GM19324 (cell line): ENCODE data around the gene TRIO.
A peak's percentile ranks its signal among the peaks of the same experiment; 100 is the strongest.

ENCODE experiments used
- ATAC-seq: cut with Tn5 transposase; IDR thresholded peaks from one replicate; pipeline ENCODE4 v1.9.1; 2021; ENCODE audit warnings: mild to moderate bottlenecking, moderate library complexity; ENCODE audit not compliant: unreplicated experiment, low FRiP score

The TRIO gene

DNA sequence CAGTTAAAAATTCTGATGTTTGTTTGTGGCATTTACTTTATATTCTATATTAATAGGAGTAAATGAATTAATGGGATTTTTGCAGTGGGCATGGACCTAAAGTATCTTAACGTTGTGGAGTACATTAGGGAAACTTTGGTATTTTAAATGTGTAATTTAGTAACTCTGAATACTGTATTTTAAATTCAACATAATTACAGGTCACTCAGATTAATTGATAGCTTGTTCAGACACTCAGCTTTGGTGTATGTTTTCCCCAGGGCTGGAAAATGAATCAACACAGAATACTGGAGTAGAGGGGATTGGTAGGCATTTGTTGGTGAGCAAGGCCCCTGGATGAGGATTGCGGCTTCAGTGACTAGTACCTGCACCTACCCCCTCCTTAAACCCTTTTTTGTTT is 117.5 kb downstream of the TRIO start:
- no peak for ATAC-seq

DNA sequence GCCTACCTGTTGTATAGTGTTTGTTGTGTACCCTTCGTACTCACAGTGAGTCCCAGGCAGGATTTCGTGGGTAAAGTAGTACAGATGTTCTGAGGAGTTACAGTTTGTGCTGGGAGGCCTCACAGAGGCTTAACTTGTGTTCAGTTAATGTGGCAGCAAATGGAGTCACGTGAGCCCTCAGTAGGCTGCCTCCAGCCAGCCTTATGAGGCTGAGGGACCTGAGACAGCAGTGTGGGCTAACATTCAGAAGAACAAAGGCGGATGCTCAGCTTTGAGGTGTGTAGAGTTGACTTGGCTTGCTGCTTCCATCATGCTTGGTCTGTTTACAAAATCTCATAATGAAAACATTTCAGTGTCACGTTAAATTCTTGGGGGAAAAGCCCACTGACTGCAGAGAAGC is 118.1 kb downstream of the TRIO start:
- no peak for ATAC-seq

DNA sequence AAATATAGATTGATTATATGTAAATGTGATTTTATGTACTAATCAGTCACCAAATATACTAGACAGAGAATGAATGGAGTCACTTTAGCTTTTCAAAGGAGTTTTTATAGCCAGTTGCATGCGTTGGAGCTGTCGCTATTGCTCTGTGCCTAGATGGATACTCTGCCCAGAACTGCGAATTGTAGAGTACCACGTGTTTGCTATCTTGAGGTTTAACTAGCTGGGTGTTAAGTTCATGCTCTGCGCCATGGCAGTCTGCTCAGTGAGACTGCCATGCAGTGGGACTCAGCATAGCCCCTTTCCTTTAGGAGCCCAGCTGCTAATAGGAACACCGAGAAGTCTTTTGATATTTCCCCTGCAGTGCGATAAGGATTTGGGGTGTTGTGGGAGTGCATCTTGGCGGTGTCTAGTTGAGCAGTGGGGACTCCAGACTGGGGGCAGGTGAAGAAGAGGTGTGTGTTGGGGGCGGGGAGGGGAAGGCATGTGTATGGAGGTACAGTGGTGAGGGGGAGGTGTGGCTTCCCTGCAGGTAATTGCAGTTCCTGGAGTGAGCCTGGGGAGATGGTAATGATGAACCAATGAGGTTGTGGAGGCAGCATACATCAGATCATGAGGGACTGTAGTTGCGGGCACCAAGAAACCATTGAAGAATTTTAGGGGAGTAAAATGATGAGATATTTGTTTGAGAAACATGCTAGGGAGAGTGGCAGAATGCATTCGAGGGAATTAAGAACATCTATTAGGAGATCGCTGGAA is 118.9 kb downstream of the TRIO start:
- no peak for ATAC-seq

DNA sequence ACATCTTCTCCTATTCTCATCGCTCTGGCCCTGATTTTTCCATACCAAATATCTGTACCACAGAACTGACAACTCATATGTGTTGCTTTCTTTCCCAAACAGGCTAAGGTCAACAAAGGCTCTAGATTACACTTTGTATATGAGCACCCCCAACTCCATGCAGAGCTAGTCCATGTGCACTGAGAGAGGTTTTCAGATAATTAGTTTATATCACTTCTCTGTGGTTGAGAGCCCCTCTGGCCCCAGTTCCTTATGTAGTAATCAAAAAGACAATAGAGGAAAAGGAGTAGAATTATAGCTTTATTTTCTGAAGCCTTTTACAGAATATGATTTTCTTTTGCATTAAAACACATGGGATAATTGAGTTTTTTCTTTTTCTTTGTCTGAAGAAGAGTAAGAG is 120.0 kb downstream of the TRIO start:
- ATAC-seq = no peak

DNA sequence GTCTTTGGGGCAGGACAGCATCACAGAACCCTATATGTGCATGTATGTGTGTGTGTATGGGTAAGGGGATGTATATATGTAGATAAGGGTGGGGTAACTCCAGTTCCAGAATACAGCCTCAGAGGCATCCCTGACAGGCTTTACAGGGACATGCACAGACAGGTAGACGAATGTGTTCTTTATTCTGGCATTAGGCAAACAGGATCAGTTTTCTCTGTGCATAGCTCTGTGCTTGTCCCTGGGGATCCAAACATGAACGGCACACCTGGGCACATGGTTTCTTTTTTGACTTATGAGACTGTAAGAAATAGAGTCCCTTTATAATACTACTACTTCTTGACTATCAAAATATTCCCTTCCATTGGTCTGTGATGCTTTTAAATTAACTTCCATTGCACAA is 120.6 kb downstream of the TRIO start:
- no peak for ATAC-seq

DNA sequence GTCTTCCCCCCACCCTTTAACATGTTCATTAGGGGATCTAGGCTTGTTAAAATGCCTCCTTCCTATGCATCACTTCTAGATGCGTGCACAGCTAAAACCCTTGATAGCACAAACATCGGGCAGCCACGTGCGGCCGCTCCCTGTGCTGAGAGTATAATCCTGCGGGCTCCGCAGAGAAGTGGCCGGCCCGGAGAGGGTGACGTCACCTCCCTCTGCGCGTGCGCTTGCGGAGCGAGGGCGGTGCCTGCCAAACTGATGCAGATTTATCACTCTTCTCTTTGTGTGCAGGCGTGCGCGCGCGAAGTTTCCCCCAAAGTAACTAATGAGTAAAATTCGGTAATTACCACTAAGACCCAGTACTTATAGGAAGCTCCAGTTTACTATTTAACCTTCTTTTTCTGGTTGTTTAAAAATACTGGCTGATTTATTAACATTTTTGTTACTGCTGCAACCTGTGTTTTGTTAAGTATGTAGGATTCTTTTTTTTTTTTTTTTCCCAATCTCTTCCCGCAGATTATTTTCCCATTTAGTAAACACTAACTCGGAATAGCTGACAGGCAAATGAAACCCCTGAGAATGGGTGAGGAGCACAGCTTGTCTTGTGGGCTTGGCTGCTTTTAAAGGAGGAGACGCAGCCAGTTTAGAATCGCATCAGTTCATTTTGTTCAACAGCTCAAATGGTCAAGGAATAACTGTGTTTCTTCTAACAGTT is 121.6 kb downstream of the TRIO start:
- peak; percentile 80 for ATAC-seq

DNA sequence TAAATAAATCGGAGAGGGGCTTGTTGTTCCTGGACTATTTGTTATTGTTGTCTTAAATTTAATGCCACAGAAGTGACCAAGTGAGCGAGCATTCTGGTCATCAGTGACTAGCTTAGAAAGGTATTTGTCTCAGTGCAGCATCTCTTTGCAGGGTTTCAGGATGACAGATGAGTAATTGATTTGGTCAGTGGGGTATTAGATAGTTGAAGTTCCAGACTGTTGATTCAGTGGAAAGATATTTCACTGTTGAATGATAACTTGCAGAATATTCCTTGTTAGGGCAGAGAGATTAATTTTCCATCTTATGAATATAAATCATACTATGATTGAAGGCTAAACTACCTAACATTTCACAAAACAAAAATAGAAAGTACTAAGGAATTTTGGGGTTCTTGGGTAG is 122.4 kb downstream of the TRIO start:
- ATAC-seq = no peak

DNA sequence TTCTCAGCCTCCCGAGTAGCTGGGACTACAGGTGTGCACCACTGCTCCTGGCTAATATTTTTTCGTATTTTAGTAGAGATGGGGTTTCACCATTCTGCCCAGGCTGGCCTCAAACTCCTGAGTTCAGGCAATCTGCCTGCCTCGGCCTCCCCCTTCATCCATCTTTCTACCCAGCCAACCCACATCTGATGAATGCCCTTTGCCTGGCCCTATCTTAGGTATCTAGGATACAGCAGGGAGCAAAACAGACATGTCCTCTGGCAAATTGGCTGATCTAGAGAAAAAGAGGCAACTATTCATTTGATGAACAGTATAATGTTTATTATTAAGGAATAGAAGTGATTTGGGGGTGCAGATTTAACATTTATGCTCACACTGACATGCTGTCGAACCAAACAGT is 123.0 kb downstream of the TRIO start:
- no peak for ATAC-seq

DNA sequence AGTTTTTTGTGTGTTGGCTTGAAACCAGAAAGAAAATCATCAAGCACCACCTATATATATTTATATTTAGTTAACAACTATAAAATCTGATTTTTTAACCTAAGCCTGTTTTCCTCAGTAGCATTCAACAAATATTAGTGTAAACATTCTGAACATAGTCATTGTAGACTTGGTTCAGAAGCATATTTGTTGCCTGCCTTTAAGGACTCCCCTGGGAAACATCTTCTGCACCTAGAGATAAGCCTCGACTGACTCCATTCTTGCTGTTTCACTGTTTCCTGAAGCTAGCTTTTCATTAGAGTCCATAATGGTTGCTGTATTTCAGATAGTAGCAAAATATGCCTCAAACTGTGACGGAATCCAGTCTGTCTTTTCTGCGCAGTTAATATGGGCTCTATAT is 123.5 kb downstream of the TRIO start:
- no peak for ATAC-seq

DNA sequence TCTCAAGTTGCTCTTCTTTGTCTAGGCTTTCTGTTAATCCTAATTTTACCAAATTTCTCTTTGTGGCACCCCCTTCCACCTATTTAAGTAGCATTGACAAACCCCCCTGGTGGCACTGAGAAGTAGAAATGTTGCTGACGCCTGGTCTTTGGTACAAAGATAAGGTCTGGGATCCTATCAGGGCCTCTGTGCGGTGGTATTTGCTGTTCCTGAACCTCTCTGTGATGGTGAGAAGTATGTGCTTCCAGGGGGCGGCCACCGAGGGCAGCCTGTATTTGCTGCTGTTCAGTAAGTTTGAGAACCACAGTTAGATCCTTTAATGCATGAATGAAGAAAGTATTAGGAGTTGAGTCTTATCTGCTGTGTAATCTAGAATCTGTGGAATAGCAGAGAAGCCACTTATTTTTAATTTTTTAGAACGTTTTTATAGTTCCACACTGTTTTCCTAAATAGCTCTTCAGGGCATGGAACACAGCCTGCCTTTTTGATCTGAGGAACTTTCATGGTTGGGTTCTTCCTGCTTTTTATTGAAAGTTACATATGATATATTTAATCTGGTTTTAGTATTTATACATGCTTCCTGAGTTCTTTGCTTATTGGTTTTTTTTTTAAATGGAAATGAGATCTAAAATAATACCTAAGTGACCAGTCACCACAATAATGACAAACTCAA is 124.2 kb downstream of the TRIO start:
- no peak for ATAC-seq

DNA sequence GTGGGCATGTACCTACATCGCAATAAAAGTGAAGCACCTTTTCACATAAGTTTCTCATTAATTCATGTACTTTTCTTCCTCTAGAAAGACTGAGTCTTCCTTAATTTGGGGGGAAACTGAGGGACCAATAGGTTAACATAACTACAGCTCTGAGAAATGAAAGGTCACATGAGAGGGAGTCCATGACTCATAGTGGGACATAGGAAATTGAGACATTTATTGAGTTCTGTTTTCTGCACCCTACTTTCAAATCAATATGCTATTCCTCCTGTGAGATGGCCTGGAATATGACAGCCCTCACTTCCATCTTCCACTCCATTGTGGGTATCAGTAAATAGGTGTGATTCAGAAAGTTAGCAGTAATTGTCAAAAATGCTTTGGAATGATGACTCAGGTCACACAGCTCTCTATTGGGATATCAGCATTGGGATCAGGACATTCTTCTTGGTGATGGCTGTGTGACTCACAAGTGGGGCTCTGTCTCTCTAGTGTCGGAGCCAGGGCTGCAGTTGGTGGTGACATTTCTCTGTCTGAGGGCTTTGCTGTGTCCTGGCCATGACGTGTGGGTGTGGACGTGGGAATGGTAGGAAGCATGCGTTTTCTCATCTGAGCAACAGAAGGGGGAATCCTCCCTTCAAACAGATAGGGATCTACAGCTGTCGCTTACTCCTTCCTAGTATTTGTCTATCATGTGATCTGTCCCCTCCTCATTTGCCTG is 125.0 kb downstream of the TRIO start:
- no peak for ATAC-seq

DNA sequence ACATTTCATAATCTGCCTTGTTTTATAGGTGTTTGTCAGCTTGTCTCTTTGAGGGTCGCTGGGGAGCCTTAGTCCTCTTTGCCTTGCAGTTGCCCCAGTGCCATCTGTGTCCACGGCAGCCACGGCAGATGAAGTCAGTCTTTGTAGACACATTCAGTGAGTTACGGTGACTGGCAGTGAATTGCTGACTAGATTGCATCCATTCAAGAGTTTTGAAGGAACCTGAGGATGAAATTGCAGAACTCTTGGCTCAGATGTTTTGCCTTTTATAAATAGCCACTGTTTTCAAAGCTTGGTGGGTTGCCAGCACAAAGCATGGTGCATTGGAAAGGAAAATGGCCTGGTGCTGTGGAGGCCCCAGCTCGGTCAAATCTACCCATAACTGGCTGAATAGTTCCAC is 125.6 kb downstream of the TRIO start:
- ATAC-seq = no peak

DNA sequence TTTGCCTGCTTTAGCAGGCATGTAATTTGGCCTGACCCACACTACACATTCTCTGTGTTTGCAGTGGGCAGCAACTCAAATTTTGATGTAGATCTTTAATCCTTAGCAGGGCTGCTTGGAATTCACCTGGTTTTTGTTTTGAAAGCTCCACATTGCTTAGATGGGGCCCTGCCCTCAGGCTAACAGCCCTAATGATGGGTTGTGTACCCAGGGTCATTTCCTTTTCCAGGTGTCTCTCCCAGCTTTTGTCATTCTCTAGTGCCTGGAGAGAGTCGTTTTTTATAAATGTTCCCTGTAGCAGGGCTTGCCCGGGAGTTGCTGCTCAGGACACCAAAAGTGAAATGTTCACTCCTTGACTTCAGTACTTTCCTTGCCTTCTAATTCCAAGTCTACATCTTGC is 126.3 kb downstream of the TRIO start:
- no peak for ATAC-seq

DNA sequence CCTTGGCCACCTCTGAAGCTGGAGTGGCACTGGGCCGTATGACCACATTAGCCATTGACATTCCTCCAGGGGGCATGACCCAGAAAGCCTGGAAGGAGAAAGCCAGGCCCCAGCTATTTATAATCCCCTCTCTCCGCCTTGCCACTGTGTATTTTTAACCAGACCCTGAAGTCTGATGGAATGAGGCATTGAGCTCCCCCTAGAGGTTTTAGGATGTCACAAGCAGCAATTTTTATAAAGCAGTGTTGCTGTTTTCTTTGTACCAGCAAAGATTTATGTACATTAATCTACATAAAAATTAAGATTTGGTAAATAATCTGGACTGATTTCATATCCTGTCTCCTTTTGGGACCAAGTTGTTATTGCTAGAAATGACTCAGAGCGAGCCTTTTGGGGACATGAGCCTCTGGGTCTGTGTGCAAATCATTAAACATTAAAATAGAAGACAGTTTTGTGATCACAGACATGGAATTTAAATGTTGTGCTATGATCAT is 127.1 kb downstream of the TRIO start:
- no peak for ATAC-seq

DNA sequence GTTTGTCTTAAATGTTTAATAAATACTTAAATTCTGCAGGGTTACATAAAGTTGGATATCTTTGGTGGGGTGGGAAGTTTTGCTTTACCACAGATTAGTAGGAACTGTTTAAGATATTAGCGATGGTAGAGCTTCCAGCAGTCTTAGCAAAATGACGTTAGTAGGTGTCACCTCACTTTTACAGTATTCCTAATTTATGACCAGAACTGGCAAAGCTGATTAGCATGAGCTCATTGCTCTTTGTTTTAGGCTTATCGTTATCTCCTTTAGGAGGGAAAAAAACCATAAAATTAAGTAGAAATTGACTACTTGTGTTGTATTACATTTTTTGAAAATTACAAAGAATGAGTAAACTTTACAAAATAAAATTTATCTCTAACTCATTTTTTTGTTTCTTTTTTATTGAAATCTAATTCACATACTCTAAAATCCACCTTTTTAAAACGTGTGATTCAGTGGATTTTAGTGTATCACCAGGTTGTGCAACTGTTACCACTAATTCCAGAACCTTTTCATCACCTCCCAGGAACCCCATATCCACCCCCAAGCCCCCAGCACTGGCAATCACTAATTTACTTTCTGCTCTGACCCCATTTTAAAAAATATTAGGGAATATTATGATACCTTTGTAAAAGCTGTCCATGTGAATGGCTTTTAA is 129.5 kb downstream of the TRIO start:
- ATAC-seq = no peak

DNA sequence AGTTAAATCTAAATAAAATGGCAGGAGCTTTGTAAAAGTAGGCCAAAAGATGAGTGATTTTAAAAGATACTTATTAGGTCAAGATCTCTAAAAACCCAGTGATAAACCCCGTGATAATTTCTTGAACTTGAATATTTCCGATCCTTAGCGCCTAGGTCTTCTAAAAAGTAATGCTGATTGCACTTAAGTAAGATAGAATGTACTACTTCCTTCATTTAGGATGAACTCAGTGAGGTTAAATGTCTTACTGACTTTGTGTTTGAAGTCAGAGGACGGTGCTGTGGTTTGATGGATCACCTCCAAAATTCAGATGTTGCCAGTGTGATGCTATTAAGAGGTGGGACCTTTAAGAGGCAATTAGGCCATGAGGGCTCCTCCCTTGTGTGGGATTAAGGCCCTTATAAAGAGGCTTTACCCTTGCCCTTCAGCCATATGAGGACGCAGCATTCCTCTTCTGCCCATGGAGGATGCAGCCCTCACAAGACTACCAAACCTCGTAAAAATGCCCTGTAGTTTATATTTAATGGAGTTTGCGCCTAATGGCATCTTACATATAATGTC is 130.1 kb downstream of the TRIO start:
- ATAC-seq = no peak

DNA sequence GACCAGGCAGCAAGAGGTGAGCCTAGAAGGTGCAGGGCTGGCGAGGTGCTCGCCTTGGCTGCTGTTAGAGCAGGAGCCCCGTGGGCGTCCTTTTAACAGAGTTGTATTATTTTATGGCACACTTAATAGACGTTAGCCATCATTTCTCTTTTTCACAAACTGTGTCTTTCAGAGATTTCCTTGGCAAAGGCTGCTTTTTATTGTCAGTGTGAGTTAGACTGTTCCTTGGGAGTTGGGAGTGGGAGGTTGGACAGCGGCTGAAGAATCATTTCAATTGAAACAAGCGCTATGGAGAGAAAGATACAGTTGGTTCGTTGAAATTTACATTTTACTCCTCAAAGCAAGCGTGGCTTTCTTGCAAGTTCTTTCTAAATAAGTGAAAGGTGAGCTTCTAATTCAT is 133.2 kb downstream of the TRIO start:
- no peak for ATAC-seq

DNA sequence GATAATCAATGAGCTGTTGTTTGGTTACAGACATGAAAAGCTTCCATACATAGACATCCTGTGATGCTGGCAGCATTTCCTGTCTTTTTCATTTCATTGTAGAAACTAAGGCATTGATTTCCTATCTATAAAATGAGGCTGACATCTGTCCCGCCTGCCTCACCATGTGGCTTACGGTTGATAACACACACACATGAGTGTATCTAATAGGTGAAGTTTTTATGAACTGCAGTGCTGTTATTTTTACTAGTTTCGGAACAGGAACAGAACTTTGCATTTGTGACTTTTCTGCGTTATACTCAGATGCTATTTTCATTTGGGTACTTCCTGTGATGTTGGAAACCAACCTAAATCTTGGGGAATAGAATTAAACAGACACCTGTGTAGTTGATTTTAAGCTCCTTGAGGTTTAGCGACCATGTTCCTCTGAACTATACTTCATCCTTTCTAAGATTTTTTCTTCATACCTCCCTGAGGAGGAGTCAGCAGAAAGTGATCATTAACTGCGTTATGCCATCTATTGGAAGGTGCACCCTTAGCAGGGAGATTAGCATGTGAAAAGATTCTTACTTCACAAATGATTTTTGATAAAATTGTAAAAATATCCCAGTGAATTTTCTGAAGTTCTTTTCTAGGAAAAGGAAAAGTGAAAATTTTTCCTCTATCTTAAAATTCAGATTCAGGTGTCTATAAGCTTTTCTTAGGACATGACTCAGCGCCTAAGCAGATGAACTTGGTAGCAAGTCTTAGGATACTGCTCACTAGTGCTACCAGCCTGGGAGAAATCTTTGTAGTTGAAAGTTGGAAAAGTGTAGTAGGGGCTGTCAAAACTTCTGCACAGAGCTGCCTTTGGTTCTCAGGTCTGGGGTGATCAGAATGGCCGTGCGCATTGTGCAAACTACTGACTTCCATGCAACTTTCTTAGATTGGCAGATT is 134.5 kb downstream of the TRIO start:
- peak; percentile 62 for ATAC-seq

DNA sequence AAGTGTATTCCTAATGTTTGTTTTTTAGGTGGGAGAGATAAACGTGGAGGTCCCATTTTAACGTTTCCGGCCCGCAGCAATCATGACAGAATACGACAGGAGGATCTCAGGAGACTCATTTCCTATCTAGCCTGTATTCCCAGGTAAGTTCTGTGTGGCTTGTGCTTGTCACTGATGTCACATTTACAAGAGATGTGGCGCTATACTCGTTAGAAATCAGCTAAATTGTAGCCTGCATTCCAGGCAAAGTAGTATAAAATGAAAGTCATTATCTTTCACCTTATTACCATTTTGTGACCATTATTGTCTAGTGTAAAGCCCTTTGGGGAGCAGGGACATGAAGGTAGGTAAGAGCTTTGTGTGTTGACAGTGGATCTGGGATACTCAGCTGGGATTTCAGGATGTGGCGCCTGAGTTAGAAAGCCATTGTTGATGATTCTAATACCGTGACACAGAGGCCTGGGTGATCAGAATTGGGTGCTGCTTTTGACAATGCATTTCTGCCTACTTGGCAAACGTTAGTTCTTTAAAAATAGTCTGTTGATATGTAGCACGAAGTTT is 137.2 kb downstream of the TRIO start:
- no peak for ATAC-seq
